Body of pancreas (tissue), 4 donors: ENCODE results near the gene GP2. TPM values are rescaled to one million over a fixed set of nuclear protein-coding genes. Genes with fewer than 3 reads are reported as not detected.

Source experiments
- ATAC-seq: fragments of 150-250 bp; one replicate; pipeline ENCODE4 v1.9.1; 2016
- DNase-seq, 4 donors: peaks; one replicate each; pipeline ENCODE4 v3.0.0-alpha.2; 2019
- H3K27ac ChIP-seq, 4 donors: fragments of 200-600 bp; sonication (generic); 1 replicate in 3 of 4; 2 replicates in 1 of 4; pipeline versions ENCODE4 v1.5.1 to v1.6.1; 2016 to 2019; ENCODE audit warnings: mild to moderate bottlenecking in 1 of 4, mixed read lengths in 1 of 4, moderate library complexity in 1 of 4
- H3K27me3 ChIP-seq, 2 donors: fragments of 200-600 bp; sonication (generic); one replicate each; pipeline ENCODE4 v1.6.0; 2016; ENCODE audit warnings: mild to moderate bottlenecking in 1 of 2
- H3K36me3 ChIP-seq, 2 donors: fragments of 200-600 bp; sonication (generic); replicated peaks in 1 of 2; 2 replicates each; pipeline ENCODE4 v1.5.1; 2016; ENCODE audit warnings: low read depth in 2 of 2; ENCODE audit not compliant: insufficient read depth in 1 of 2
- H3K4me1 ChIP-seq: fragments of 200-600 bp; sonication (generic); one replicate; pipeline ENCODE4 v1.6.0; 2016
- H3K4me3 ChIP-seq, 2 donors: fragments of 200-600 bp; sonication (generic); 1 replicate in 1 of 2; 2 replicates in 1 of 2; pipeline ENCODE4 v1.5.1; 2016 to 2019
- H3K9me3 ChIP-seq, 3 donors: fragments of 200-600 bp; sonication (generic); 1 replicate in 2 of 3; 2 replicates in 1 of 3; pipeline ENCODE4 v1.5.1; 2016
- POLR2A ChIP-seq, 3 donors: fragments of 450-650 bp; IDR thresholded peaks; one replicate each; pipeline ENCODE4 v1.6.1; 2016; ENCODE audit warnings: antibody characterized with exemption in 3 of 3, mild to moderate bottlenecking in 2 of 3
- WGBS, 2 donors: methylation state at CpG; one replicate each; pipeline ENCODE4 v1.1.5; 2017; 5-methylcytosine and 5-hydroxymethylcytosine counted together
- intact Hi-C: fragments of 100-400 bp; cut with DNase I; formaldehyde crosslinking; loops from one replicate; pipeline ENCODE4 v1.15.1; 2023
- total RNA-seq, 2 donors: library from RNA; depleted of rRNA; stranded (reverse); fragments of >200 nt; gene quantifications; one replicate each; pipeline ENCODE4 v1.1.0, GENCODE V29; 2016
- TF ChIP-seq, protein P1 (sequence below), 7 experiments: fragments of 450-650 bp in 4 of 7; fragments of 200-600 bp in 3 of 7; sonication (generic) in 3 of 7; IDR thresholded peaks; one replicate each; pipeline ENCODE4 v1.5.1; 2016 to 2019; ENCODE audit warnings: antibody characterized with exemption in 7 of 7

The GP2 gene
- total RNA-seq, 2 donors from 2014 or later: 12,053 to 14,662 TPM

DNA sequence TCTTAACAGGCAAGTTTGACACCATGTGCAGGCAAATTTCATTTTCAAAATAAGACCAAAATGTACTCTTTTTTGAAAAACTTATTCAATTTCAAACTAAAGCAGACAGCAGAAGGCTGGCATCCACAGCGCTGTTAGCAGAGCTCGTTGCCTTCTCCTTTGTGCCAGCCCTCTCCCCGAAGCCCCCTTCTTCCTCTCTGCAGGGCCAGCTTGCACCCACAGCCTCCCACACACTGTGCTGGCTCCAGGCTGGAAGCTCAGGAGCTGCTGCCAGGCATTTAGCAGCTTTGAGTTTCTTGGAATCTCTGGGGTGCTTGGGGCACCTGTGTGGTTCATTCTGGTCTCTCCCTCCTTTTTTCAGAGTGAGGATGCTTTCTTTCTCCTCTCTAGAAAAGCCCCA is 37.7 kb downstream of the GP2 start:
- TF ChIP-seq, protein P1, sequence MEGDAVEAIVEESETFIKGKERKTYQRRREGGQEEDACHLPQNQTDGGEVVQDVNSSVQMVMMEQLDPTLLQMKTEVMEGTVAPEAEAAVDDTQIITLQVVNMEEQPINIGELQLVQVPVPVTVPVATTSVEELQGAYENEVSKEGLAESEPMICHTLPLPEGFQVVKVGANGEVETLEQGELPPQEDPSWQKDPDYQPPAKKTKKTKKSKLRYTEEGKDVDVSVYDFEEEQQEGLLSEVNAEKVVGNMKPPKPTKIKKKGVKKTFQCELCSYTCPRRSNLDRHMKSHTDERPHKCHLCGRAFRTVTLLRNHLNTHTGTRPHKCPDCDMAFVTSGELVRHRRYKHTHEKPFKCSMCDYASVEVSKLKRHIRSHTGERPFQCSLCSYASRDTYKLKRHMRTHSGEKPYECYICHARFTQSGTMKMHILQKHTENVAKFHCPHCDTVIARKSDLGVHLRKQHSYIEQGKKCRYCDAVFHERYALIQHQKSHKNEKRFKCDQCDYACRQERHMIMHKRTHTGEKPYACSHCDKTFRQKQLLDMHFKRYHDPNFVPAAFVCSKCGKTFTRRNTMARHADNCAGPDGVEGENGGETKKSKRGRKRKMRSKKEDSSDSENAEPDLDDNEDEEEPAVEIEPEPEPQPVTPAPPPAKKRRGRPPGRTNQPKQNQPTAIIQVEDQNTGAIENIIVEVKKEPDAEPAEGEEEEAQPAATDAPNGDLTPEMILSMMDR (IDR thresholded peaks at IDR 0.05): no peak
- TF ChIP-seq POLR2A (IDR thresholded peaks at IDR 0.05): no peak
- H3K36me3 ChIP-seq: no peaks in the 10 kb centered on the region
- H3K9me3 ChIP-seq: no peaks in the 10 kb centered on the region
- intact Hi-C loops: no loop called here
- DNase-seq (no peak), ATAC-seq (no peak)
- no peaks in the 10 kb centered on the region for H3K27me3 ChIP-seq
- no peaks in the 10 kb centered on the region for H3K4me1 ChIP-seq
- whole genome bisulfite sequencing, 2 donors: 72 to 73% methylated on average over 3 of the region's 3 CpGs
- H3K27ac ChIP-seq: no peak overlapping the region
- no peak overlapping the region for H3K4me3 ChIP-seq

DNA sequence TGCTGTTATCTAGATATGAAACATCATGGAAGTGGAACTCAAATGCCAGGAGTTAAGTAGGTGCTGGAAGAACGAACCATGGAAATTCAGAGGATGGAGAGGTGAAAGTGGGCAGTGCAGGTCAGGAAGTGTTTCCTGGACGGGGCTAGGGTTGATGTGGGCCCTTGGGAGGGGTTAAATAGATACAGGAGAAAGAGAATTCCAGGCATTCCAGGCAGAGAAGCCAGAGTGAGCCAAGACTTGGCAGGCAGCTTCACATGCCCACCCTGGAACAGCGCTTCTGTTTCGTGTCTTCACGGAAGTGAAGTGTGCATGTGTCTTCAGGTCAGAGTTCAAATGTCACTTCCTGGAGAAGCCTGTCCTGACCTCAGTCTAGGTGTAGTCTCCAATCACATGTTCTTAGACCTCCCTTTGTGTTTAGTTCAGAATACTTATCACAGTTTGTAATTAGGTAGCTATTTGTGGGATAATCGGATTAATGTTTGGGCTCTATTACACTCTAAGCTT is 41.3 kb downstream of the GP2 start:
- TF ChIP-seq, protein P1 (IDR thresholded peaks at IDR 0.05): no peak
- TF ChIP-seq POLR2A (IDR thresholded peaks at IDR 0.05): no peak
- Histone ChIP-seq H3K4me1 (no peaks in the 10 kb centered on the region), H3K9me3 (no peaks in the 10 kb centered on the region), H3K27ac (no peak overlapping the region), H3K4me3 (no peak overlapping the region), H3K27me3 (no peaks in the 10 kb centered on the region), H3K36me3 (no peaks in the 10 kb centered on the region)
- DNase-seq: no peak
- 43 to 54% methylated on average over 6 of the region's 6 CpGs for WGBS, 2 donors
- no peak for ATAC-seq
- intact Hi-C loops: no loop called here

DNA sequence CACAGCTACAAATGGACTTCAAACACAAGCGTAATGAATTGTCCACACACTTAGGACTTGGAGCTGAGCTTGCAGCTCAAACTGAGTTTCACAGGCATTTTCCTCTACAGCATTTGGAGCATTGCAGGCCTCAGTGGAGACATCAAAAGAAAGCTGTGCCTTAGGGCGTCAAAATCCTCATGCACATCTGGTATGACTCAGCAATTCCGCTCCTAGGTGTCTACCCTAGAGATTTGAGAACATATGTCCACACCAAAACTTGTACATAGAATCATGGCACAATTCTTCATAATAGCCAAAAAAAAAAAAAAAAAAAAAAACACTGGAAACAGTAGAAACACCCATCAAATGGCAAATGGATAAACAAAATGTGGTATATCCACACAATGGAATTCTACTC is 47.1 kb downstream of the GP2 start:
- WGBS, 2 donors: 80 to 93% methylated on average over 3 of the region's 3 CpGs
- TF ChIP-seq, protein P1 (IDR thresholded peaks at IDR 0.05): no peak
- TF ChIP-seq POLR2A (IDR thresholded peaks at IDR 0.05): no peak
- ATAC-seq: no peak
- DNase-seq: no peak
- H3K27ac ChIP-seq: no peak overlapping the region
- H3K27me3 ChIP-seq: no peaks in the 10 kb centered on the region
- H3K36me3 ChIP-seq: no peaks in the 10 kb centered on the region
- intact Hi-C loops: no loop called here
- no peak overlapping the region for H3K4me3 ChIP-seq
- H3K4me1 ChIP-seq: no peaks in the 10 kb centered on the region
- H3K9me3 ChIP-seq: peaks cover 0 to 4% (median 0%) of the 10 kb centered on the region in 3 donors

DNA sequence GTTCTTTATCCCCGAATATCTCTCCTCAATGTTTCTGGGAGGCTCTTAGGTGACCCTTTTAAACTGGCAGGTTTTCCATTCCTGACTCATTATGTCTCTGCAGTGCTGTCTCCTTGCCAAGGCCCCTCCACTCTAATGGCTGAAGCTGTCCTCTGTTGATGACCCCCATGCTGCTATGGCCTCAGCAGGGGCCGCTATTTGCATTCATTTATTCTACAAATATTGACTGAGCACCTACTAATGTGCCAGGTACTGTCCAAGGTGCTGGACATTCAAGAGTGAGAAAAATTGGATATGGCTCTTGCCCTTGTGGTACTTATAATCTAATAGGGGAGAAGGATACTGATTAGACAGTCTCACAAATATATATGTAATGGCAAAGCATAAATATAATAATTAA is 55.4 kb downstream of the GP2 start:
- H3K4me1 ChIP-seq: no peaks in the 10 kb centered on the region
- no peak for ATAC-seq
- H3K9me3 ChIP-seq: no peaks in the 10 kb centered on the region
- H3K36me3 ChIP-seq: no peaks in the 10 kb centered on the region
- TF ChIP-seq, protein P1 (IDR thresholded peaks at IDR 0.05): no peak
- TF ChIP-seq POLR2A (IDR thresholded peaks at IDR 0.05): no peak
- 31 to 51% methylated on average over 2 of the region's 2 CpGs for WGBS, 2 donors
- no peak for DNase-seq
- no peak overlapping the region for H3K4me3 ChIP-seq
- intact Hi-C loops: no loop called here
- H3K27ac ChIP-seq: no peak overlapping the region
- no peaks in the 10 kb centered on the region for H3K27me3 ChIP-seq

DNA sequence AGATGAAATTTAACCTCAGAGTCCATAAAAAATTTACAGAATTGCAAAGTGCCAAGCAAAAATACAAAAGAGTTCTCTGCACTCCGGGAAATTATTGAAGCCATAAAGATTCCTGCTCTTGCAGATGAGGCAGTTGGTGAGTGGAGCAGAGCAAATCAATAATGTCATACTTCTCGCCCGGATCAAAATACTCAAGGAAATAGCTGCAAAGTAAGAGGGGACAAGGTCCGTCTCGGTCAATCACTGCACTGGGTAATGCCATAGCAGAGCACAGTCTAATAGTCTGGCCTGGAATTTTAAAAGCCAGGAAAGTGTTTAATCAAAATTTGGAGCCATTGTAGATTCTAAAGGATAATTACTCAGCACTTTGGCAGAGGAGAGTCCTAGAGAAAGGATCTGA is 58.9 kb downstream of the GP2 start:
- no peak for TF ChIP-seq POLR2A (IDR thresholded peaks at IDR 0.05)
- TF ChIP-seq, protein P1 (IDR thresholded peaks at IDR 0.05): no peak
- peak; percentile 27 for ATAC-seq

More for the DNA sequence above, 58.9 kb downstream of the GP2 start:
- 13 to 27% methylated on average over 5 of the region's 5 CpGs for WGBS, 2 donors
- Histone ChIP-seq H3K36me3 (no peaks in the 10 kb centered on the region), H3K27ac (no peak overlapping the region), H3K4me3 (no peak overlapping the region), H3K4me1 (no peaks in the 10 kb centered on the region), H3K27me3 (no peaks in the 10 kb centered on the region), H3K9me3 (no peaks in the 10 kb centered on the region)
- intact Hi-C loops: no loop called here
- DNase-seq: no peak
